Panc1 (cell line): ENCODE measurements around the gene SKIC8. TPM values are rescaled to one million over a fixed set of nuclear protein-coding genes. Genes with fewer than 3 reads are reported as not detected.

Experiments
- ATAC-seq: fragments of 200-7000 bp; cut with Tn5 transposase; 2 replicates; pipeline ENCODE4 v1.9.1; 2020; ENCODE audit warnings: mild to moderate bottlenecking, moderate library complexity
- BruUV-seq: library from RNA; stranded (reverse); fragments of 400-500 nt; replicated peaks from 2 replicates; lab custom pipeline; 2021; lab: Mats Ljungman, UMichigan
- CTCF ChIA-PET: fragments of 300-600 bp; sonication (Branson Sonifier 250); formaldehyde crosslinking; loops from one replicate; lab custom pipeline; 2022; ENCODE audit warnings: antibody characterized with exemption; lab: Charles Lee
- POLR2A ChIA-PET: fragments of 300-600 bp; sonication (Branson Sonifier 250); formaldehyde crosslinking; loops from one replicate; lab custom pipeline; 2022; ENCODE audit warnings: antibody characterized with exemption; lab: Charles Lee
- DNase-seq: peaks from one replicate; pipeline ENCODE4 v3.0.0-alpha.2; 2010; ENCODE audit warnings: low read depth, low spot score
- H3K27ac ChIP-seq: 2 replicates; pipeline ENCODE4 v1.5.1; 2011; ENCODE audit warnings: mild to moderate bottlenecking, low read length, inconsistent platforms
- H3K27me3 ChIP-seq: fragments of 200-500 bp; sonication (Bioruptor generic); 2 replicates; pipeline ENCODE4 v1.6.0; 2014; ENCODE audit warnings: low read length, inconsistent platforms; ENCODE audit not compliant: control insufficient read depth, insufficient read depth
- H3K36me3 ChIP-seq: fragments of 200-500 bp; sonication (Bioruptor generic); 2 replicates; pipeline ENCODE4 v1.5.1; 2014; ENCODE audit warnings: inconsistent platforms, mild to moderate bottlenecking, low read length, moderate library complexity; ENCODE audit not compliant: control insufficient read depth, insufficient read depth
- H3K4me1 ChIP-seq: 2 replicates; pipeline ENCODE4 v1.5.1; 2011; ENCODE audit warnings: inconsistent platforms, mild to moderate bottlenecking, low read length, moderate library complexity; ENCODE audit not compliant: control insufficient read depth, insufficient read depth
- H3K4me3 ChIP-seq, 2 experiments: 2 replicates each; pipeline ENCODE4 v1.5.1; 2011 to 2012; ENCODE audit warnings: low read depth in 2 of 2, low read length in 2 of 2, mild to moderate bottlenecking in 2 of 2, inconsistent platforms in 1 of 2, moderate library complexity in 1 of 2
- H3K9me3 ChIP-seq: fragments of 200-500 bp; sonication (Bioruptor generic); 2 replicates; pipeline ENCODE4 v1.5.1; 2014; ENCODE audit warnings: low read depth, mild to moderate bottlenecking, inconsistent platforms, low read length, moderate library complexity; ENCODE audit not compliant: control insufficient read depth, insufficient read depth
- POLR2AphosphoS5 ChIP-seq: IDR thresholded peaks from 2 replicates; pipeline ENCODE4 v1.6.1; 2012; ENCODE audit warnings: mild to moderate bottlenecking, low read depth, low read length, moderate library complexity
- REST ChIP-seq, 2 experiments: IDR thresholded peaks; 2 replicates each; pipeline ENCODE4 v1.6.1; 2011 to 2012; ENCODE audit warnings: low read depth in 2 of 2, control low read depth in 1 of 2, low read length in 1 of 2, mild to moderate bottlenecking in 1 of 2, moderate library complexity in 1 of 2; ENCODE audit not compliant: insufficient read depth in 1 of 2
- SIN3A ChIP-seq: IDR thresholded peaks from 2 replicates; pipeline ENCODE4 v1.6.1; 2012; ENCODE audit warnings: low read depth, mild to moderate bottlenecking, low read length, moderate library complexity, borderline replicate concordance; ENCODE audit not compliant: insufficient read depth
- TCF7L2 ChIP-seq: IDR thresholded peaks from 2 replicates; pipeline ENCODE4 v1.6.1; 2011; ENCODE audit warnings: mild to moderate bottlenecking, low read depth, low read length, inconsistent platforms
- in situ Hi-C: cut with HindIII; loops from 2 replicates; pipeline ENCODE4 v1.10.0; 2016; ENCODE audit warnings: low sequenced_read_pairs, low pct_unique_long_range_greater_than_20kb
- intact Hi-C: fragments of 100-400 bp; cut with micrococcal nuclease; formaldehyde crosslinking; loops from one replicate; pipeline ENCODE4 v1.10.0; 2022; ENCODE audit not compliant: unreplicated experiment
- total RNA-seq: library from RNA; stranded (reverse); gene quantifications from one replicate; pipeline ENCODE4 v1.2.1, GENCODE V29; 2021; ENCODE audit not compliant: unreplicated experiment

SKIC8 gene
- total RNA-seq, 1 experiment from 2014 or later, result 66.3 TPM

DNA sequence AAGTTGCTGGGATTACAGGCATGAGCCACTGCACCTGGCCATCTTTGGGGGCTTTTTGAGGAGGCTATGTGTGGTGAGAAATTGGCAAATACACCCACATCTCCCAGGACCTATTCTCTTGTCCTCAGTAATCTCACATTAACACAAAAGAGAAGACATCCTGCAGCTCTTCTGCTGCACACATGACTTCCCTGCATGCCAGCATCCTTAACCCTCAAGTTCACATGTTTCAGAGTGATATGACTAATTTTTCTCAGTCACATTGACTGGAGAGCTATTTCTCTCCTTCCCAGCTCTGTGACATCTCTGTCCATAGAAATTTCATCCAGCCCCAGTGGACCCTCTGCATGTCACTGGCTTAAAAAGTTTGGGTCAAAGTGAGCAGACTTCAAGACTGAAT, 1.9 kb upstream of the SKIC8 start:
- no TSS peak for BruUV-seq
- H3K9me3 ChIP-seq, result no peaks in the 10 kb centered on the region
- H3K36me3 ChIP-seq, result no peaks in the 10 kb centered on the region; the same call in 1 of the 2 replicates
- CTCF ChIA-PET, result no interaction called here
- POLR2A ChIA-PET, result no interaction called here
- peaks cover 12% of the 10 kb centered on the region for H3K4me1 ChIP-seq
- no peaks in the 10 kb centered on the region for H3K27me3 ChIP-seq
- ATAC-seq (no peak), DNase-seq (no peak)
- intact Hi-C loops (no loop called here), in situ Hi-C loops (no loop called here)
- TF ChIP-seq POLR2AphosphoS5 (no peak), SIN3A (no peak), REST (IDR thresholded peaks at IDR 0.05; ENCODE audit: insufficient read depth in 1 of 2, low read depth in 2 of 2, low read length in 1 of 2) (no peak), TCF7L2 (no peak)
- no peak overlapping the region for H3K27ac ChIP-seq
- H3K4me3 ChIP-seq, result no peak overlapping the region

- no TSS peak for BruUV-seq
- no peak for ATAC-seq
- peaks cover 11% of the 10 kb centered on the region for H3K36me3 ChIP-seq
These were observed 7.2 kb downstream of the SKIC8 start for GRCh38 chr15:78292219-78292618.

More at GRCh38 chr15:78292219-78292618, 7.2 kb downstream of the SKIC8 start:
- POLR2A ChIA-PET, result no interaction called here
- CTCF ChIA-PET, result no interaction called here
- TF ChIP-seq REST (IDR thresholded peaks at IDR 0.05; ENCODE audit: insufficient read depth in 1 of 2, low read depth in 2 of 2, low read length in 1 of 2), result no peak
- in situ Hi-C loops, result no loop called here
- no peak overlapping the region for H3K4me3 ChIP-seq
- no peaks in the 10 kb centered on the region for H3K9me3 ChIP-seq
- no peak for DNase-seq
- H3K27ac ChIP-seq, result no peak overlapping the region
- H3K27me3 ChIP-seq, result no peaks in the 10 kb centered on the region
- H3K4me1 ChIP-seq, result no peaks in the 10 kb centered on the region
- intact Hi-C loops, result no loop called here
